K562 (cell line): Measurements from ENCODE around the gene HNRNPLL. TPM values are rescaled to one million over a fixed set of nuclear protein-coding genes. Genes with fewer than 3 reads are reported as not detected.
"Not testable (repeated sequence)": the region's sequence is repeated elsewhere in the genome, so short reads cannot be mapped to it uniquely, and the experiment has no call there.

Experiments used
- ATAC-seq: fragments of 200-7000 bp; cut with Tn5 transposase; 3 replicates; pipeline ENCODE4 v1.9.1; 2020; ENCODE audit warnings: moderate library complexity
- BruUV-seq: library from RNA; stranded (reverse); fragments of 400-500 nt; replicated peaks from 2 replicates; lab custom pipeline; 2021; lab: Mats Ljungman, UMichigan
- CTCF ChIA-PET: fragments of 300-600 bp; formaldehyde crosslinking; extraction: SDS; loops from one replicate; lab custom pipeline; 2021; ENCODE audit warnings: low intra/inter-chr PET ratio; lab: Yijun Ruan, JAX
- POLR2A ChIA-PET: fragments of 300-600, 350-650 bp; sonication (Branson Sonifier 250); formaldehyde crosslinking; extraction: SDS; loops from one replicate; lab custom pipeline; 2021; ENCODE audit warnings: antibody characterized with exemption, inconsistent platforms; lab: Yijun Ruan, JAX
- DNase-seq, 4 experiments: peaks; one replicate each; pipeline versions ENCODE4 v3.0.0 to v3.0.0-alpha.2; 2011 to 2018; ENCODE audit warnings: low spot score in 3 of 4, mixed read lengths in 3 of 4; ENCODE audit errors: extremely low read depth in 1 of 4
- FAIRE-seq: peaks from 2 replicates; lab custom pipeline; 2011; peaks lifted over from hg19 to GRCh38; lab: Jason Lieb, UNC
- H2AFZ ChIP-seq: 2 replicates; pipeline ENCODE4 v1.6.0; 2011; ENCODE audit warnings: low read depth, low read length, control low read depth, inconsistent platforms
- H3K27ac ChIP-seq: fragments of 200-600 bp; 3 replicates; pipeline ENCODE4 v1.8.0; 2011; ENCODE audit warnings: low read depth, mild to moderate bottlenecking, control low read depth, inconsistent platforms, low read length, moderate library complexity, mixed read lengths; ENCODE audit errors: extremely low read depth
- H3K27me3 ChIP-seq, 2 experiments: fragments of 300-600 bp in 1 of 2; 2 replicates in 1 of 2; 3 replicates in 1 of 2; pipeline versions ENCODE4 v1.6.0 to v1.8.0; 2011; ENCODE audit warnings: inconsistent platforms in 2 of 2, low read length in 2 of 2, mild to moderate bottlenecking in 1 of 2, mixed read lengths in 1 of 2, moderate library complexity in 1 of 2; ENCODE audit not compliant: control insufficient read depth in 2 of 2, insufficient read depth in 2 of 2
- H3K36me3 ChIP-seq: fragments of 300-600 bp; 3 replicates; pipeline ENCODE4 v1.8.0; 2011; ENCODE audit warnings: mild to moderate bottlenecking, low read length, inconsistent platforms; ENCODE audit not compliant: control insufficient read depth, insufficient read depth
- H3K4me1 ChIP-seq, 2 experiments: fragments of 200-600 bp in 1 of 2; replicated peaks in 1 of 2; 2 replicates in 1 of 2; 3 replicates in 1 of 2; pipeline versions ENCODE4 v1.5.1 to v1.8.0; 2011; ENCODE audit warnings: inconsistent platforms in 2 of 2, low read length in 2 of 2, mild to moderate bottlenecking in 1 of 2, mixed read lengths in 1 of 2, moderate library complexity in 1 of 2; ENCODE audit not compliant: control insufficient read depth in 2 of 2, insufficient read depth in 2 of 2
- H3K4me2 ChIP-seq: 2 replicates; pipeline ENCODE4 v1.6.1; 2011; ENCODE audit warnings: low read length, control low read depth, inconsistent platforms, mixed read lengths; ENCODE audit not compliant: insufficient read depth
- H3K4me3 ChIP-seq: fragments of 200-600 bp; sonication (generic), shearing (Covaris generic); 2 replicates; pipeline ENCODE4 v1.5.1; 2016; ENCODE audit warnings: control low read depth, inconsistent platforms
- H3K79me2 ChIP-seq: fragments of 200-600 bp; 3 replicates; pipeline ENCODE4 v1.8.0; 2011; ENCODE audit warnings: low read length, inconsistent platforms; ENCODE audit not compliant: control insufficient read depth, insufficient read depth
- H3K9ac ChIP-seq, 2 experiments: 2 replicates each; pipeline versions ENCODE4 v1.6.0 to v1.6.1; 2011; ENCODE audit warnings: low read depth in 2 of 2, low read length in 2 of 2, control low read depth in 1 of 2, inconsistent platforms in 1 of 2, mild to moderate bottlenecking in 1 of 2, mixed read lengths in 1 of 2; ENCODE audit not compliant: insufficient read depth in 1 of 2
- H3K9me1 ChIP-seq: one replicate; pipeline ENCODE4 v1.6.0; 2011; ENCODE audit warnings: inconsistent platforms, mild to moderate bottlenecking, low read length, moderate library complexity; ENCODE audit not compliant: control insufficient read depth, insufficient read depth
- H3K9me3 ChIP-seq: replicated peaks from 2 replicates; pipeline ENCODE4 v1.5.1; 2011; ENCODE audit warnings: low read depth, low read length, inconsistent platforms; ENCODE audit not compliant: control insufficient read depth, insufficient read depth
- H4K20me1 ChIP-seq: replicated peaks from 2 replicates; pipeline ENCODE4 v1.6.1; 2011; ENCODE audit warnings: low read length, inconsistent platforms, mixed read lengths; ENCODE audit not compliant: control insufficient read depth, insufficient read depth
- CEBPB ChIP-seq: fragments of 450-650 bp; IDR thresholded peaks from 2 replicates; pipeline ENCODE4 v1.6.1; 2016; ENCODE audit warnings: missing genetic modification characterization, missing compliant biosample characterization
- CEBPG ChIP-seq, 3 experiments: fragments of 200-800 bp in 1 of 3; sonication (Bioruptor generic) in 1 of 3; sonication (generic) in 1 of 3; formaldehyde crosslinking in 1 of 3; IDR thresholded peaks in 2 of 3; conservative IDR thresholded peaks in 1 of 3; 2 replicates each; pipeline versions ENCODE4 v1.6.1 to v1.8.0; 2016 to 2022; ENCODE audit warnings: missing compliant biosample characterization in 2 of 3, missing genetic modification characterization in 2 of 3, mild to moderate bottlenecking in 1 of 3, missing genetic modification reagents in 1 of 3
- ZNF121 ChIP-seq: sonication (generic); formaldehyde crosslinking; conservative IDR thresholded peaks from 2 replicates; pipeline ENCODE4 v1.8.0; 2022; ENCODE audit warnings: missing genetic modification reagents
- whole genome bisulfite sequencing: fragments of 100-300 bp; shearing (Covaris generic); methylation state at CpG from one replicate; pipeline ENCODE4 v1.1.6; 2016; ENCODE audit warnings: low coverage, mixed read lengths; ENCODE audit not compliant: insufficient coverage; ENCODE audit errors: missing lambda C conversion rate; 5-methylcytosine and 5-hydroxymethylcytosine counted together
- in situ Hi-C: fragments of 300-500 bp; cut with MboI; formaldehyde crosslinking; loops from 4 replicates; pipeline ENCODE4 v1.15.0; 2018; ENCODE audit warnings: inconsistent platforms, mixed read lengths
- intact Hi-C: fragments of 100-400 bp; cut with micrococcal nuclease; formaldehyde crosslinking; loops from 2 replicates; pipeline ENCODE4 v1.14.2; 2022
- polyA plus RNA-seq, 8 experiments: library from polyadenylated mRNA; depleted of rRNA in 4 of 8; stranded (reverse) in 5 of 8; unstranded in 3 of 8; fragments of >200 nt; fragmentation: Nextera tagmentation in 2 of 8; fragmentation: Illumina TruSeq in 1 of 8; extraction: Ambion mirVana in 2 of 8; extraction: Trizol in 1 of 8; gene quantifications; 2 replicates each; pipeline versions ENCODE4 v1.2.1 to v1.2.3, GENCODE V29; 2011 to 2014; ENCODE audit warnings: inconsistent platforms in 1 of 8, missing spikeins in 1 of 8
- total RNA-seq, 7 experiments: library from RNA; depleted of rRNA in 6 of 7; stranded (reverse); fragments of >200 nt in 6 of 7; fragmentation: Illumina TruSeq in 2 of 7; extraction: Trizol in 2 of 7; gene quantifications; 2 replicates each; pipeline versions ENCODE4 v1.2.1 to v1.2.3, GENCODE V29; 2011 to 2021; ENCODE audit warnings: low replicate concordance in 1 of 7
- TF ChIP-seq, protein P1 (sequence below), 2 experiments: fragments of 200-800 bp in 1 of 2; sonication (Bioruptor generic) in 1 of 2; sonication (generic) in 1 of 2; formaldehyde crosslinking in 1 of 2; IDR thresholded peaks in 1 of 2; conservative IDR thresholded peaks in 1 of 2; 2 replicates each; pipeline versions ENCODE4 v1.5.0 to v1.6.1; 2016 to 2020; ENCODE audit warnings: missing compliant biosample characterization in 1 of 2, missing genetic modification characterization in 1 of 2, missing genetic modification reagents in 1 of 2

Gene HNRNPLL
- total and polyA plus RNA-seq, 9 of the 15 experiments (the other 6 are each of a cell fraction or from before 2014, with no cell fraction given): 19.8 to 135 (median 57.8) TPM

DNA sequence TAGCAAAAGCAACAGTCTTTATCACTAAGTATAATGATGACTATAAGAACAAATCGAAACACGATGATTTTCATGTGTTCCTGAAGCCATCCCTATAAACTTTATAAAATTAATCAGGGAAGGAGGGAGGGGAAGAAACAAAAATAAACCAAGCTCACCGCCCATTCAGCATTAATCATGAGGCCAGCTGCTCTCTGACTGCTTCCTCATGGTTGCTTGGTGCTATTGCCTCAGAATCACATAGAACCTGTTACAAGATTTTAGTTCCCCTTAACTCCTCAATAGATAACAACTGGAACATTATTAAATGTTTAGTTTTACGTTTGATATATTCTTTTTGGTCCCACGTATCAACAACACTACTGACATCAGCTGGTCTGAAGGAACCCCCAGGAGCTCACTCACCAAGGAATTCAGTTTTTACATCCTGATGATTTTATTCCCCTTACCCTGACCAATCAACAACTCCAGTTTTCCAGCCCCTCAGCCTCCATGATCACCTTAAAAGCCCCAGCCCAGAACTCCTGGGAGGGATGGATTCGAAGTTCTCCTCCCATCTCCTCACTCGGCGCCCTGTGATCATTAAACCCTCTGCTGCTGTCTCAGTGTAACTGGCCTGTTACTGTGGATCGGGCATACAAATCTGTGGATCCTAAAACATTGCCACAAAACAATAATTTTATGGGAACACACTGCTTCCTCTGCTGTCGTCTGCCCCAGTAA, 10.6 kb upstream of the HNRNPLL start (continued):
- peak; percentile 38; the same call in 1 of the 2 replicates for TF ChIP-seq CEBPG (CRISPR knock-in tag; IDR thresholded peaks at IDR 0.05)
- TF ChIP-seq CEBPG (tag; conservative IDR thresholded peaks at IDR 0.05 in 1 of 2, IDR thresholded peaks at IDR 0.05 in 1 of 2): 0 out of 4 replicates have a peak, but pooled peaks of 1 of the 2 experiments have one; percentile 42
- TF ChIP-seq CEBPB: peak; percentile 41; the same call in 1 of the 2 replicates

DNA sequence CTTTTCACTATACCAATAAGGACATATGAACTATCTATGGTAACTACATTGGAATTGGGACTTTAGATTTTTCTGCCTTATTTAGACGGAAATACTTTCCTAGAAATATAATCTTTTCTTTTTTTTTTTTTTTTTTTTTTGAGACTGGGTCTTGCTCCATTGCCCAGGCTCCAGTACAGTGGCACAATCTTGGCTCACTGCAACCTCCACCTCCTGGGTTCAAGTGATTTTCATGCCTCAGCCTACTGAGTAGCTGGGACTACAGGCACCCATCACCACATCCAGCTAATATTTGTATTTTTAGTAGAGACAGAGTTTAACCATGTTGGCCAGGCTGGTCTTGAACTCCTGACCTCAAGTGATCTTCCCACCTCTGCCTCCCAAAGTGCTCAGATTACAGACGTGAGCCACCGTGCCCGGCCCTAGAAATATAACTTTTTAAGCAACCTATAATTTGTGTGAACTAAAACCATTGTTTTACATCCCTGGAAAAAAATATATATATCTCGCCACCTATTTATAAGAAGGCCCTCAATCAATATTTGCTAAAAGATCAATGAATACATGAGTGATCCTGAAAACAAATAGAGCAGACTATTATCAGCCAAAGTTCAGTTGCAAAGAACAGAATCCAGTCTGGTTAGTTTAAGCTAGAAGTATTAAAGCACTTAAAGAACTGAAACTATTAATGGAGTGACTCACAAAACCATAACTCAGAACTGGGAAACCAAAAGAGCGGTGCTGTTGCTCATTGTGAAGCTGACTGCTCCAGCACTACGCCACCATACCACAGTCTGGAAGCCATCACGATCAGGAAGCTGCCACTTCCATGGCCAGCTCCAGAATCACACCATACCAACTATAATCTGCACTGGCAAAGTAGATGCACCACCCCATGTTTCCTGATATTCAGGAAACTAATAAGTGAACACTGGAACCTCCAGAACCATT, 8.4 kb upstream of the HNRNPLL start:
- no peak overlapping the region for H3K4me3 ChIP-seq
- H3K79me2 ChIP-seq: no peaks in the 10 kb centered on the region
- H3K9me3 ChIP-seq: 0 out of 2 replicates have a peak, but pooled peaks cover 3% of the 10 kb centered on the region
- no peak for DNase-seq
- peak overlapping the region; percentile 43; the same call in 1 of the 2 replicates for H2AFZ ChIP-seq
- in situ Hi-C loops: no loop called here
- peak; percentile 34; the same call in 1 of the 2 replicates for TF ChIP-seq ZNF121 (CRISPR knock-in tag)
- TF ChIP-seq, protein P1, sequence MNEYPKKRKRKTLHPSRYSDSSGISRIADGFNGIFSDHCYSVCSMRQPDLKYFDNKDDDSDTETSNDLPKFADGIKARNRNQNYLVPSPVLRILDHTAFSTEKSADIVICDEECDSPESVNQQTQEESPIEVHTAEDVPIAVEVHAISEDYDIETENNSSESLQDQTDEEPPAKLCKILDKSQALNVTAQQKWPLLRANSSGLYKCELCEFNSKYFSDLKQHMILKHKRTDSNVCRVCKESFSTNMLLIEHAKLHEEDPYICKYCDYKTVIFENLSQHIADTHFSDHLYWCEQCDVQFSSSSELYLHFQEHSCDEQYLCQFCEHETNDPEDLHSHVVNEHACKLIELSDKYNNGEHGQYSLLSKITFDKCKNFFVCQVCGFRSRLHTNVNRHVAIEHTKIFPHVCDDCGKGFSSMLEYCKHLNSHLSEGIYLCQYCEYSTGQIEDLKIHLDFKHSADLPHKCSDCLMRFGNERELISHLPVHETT (CRISPR knock-in tag; conservative IDR thresholded peaks at IDR 0.05 in 1 of 2, IDR thresholded peaks at IDR 0.05 in 1 of 2): no peak
- TF ChIP-seq, all 486 proteins: peak for 1
- Histone ChIP-seq H3K27me3 (no peaks in the 10 kb centered on the region), H4K20me1 (no peaks in the 10 kb centered on the region), H3K4me2 (no peak overlapping the region), H3K9me1 (no peaks in the 10 kb centered on the region), H3K27ac (no peak overlapping the region), H3K9ac (no peak overlapping the region; a peak in 1 of 4 replicates), H3K36me3 (no peaks in the 10 kb centered on the region), H3K4me1 (peaks cover 11 to 33% of the 10 kb centered on the region in 2 experiments)
- BruUV-seq: no TSS peak
- intact Hi-C loops: no loop called here
- FAIRE-seq: no peak
- ATAC-seq: no peak
- ChIA-PET CTCF (no interaction called here), POLR2A (interaction anchor here (0.7 to 0.9 kb wide), 4 partner anchors 9 to 322 kb away, joined by 3 to 4 read pairs (median 3); no protein-coding TSS in a partner anchor)
- 56% methylated on average over 8 of the region's 8 CpGs for WGBS

DNA sequence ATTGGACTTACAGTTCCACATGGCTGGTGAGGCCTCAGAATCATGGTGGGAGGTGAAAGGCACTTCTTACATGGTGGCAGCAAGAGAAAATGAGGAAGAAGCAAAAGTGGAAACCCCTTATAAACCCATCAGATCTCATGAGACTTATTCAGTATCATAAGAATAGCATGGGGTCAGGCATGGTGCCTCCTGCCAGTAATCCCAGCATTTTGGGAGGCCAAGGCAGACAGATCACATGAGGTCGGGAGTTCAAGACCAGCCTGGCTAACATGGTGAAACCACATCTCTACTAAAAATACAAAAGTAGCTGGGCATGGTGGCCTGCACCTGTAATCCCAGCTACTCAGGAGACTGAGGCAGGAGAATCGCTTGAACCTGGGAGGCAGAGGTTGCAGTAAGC, 6.5 kb upstream of the HNRNPLL start:
- H2AFZ ChIP-seq, DNase-seq, intact Hi-C loops, H3K9me3 ChIP-seq, H3K4me3 ChIP-seq, in situ Hi-C loops, H3K27me3 ChIP-seq, ATAC-seq, H3K4me2 ChIP-seq, H3K36me3 ChIP-seq, H4K20me1 ChIP-seq, CTCF ChIA-PET, FAIRE-seq, H3K9me1 ChIP-seq, H3K27ac ChIP-seq, H3K79me2 ChIP-seq, POLR2A ChIA-PET, H3K9ac ChIP-seq, BruUV-seq: not testable (repeated sequence)
- WGBS: 85% methylated on average over 2 of the region's 2 CpGs
- peaks cover 5 to 35% of the 10 kb centered on the region in 2 experiments; a peak in 4 of 5 replicates for H3K4me1 ChIP-seq
